HL-60/S4 (cell line): ENCODE results near the gene CDK2AP2.
"Not testable (repeated sequence)": the region's sequence is repeated elsewhere in the genome, so short reads cannot be mapped to it uniquely, and the experiment has no call there.

Experiments
- in situ Hi-C: fragments of 300-500 bp; cut with MboI; formaldehyde crosslinking; loops from 2 replicates; pipeline ENCODE4 v1.14.3; 2022; ENCODE audit warnings: low sequenced_read_pairs

CDK2AP2 gene

DNA sequence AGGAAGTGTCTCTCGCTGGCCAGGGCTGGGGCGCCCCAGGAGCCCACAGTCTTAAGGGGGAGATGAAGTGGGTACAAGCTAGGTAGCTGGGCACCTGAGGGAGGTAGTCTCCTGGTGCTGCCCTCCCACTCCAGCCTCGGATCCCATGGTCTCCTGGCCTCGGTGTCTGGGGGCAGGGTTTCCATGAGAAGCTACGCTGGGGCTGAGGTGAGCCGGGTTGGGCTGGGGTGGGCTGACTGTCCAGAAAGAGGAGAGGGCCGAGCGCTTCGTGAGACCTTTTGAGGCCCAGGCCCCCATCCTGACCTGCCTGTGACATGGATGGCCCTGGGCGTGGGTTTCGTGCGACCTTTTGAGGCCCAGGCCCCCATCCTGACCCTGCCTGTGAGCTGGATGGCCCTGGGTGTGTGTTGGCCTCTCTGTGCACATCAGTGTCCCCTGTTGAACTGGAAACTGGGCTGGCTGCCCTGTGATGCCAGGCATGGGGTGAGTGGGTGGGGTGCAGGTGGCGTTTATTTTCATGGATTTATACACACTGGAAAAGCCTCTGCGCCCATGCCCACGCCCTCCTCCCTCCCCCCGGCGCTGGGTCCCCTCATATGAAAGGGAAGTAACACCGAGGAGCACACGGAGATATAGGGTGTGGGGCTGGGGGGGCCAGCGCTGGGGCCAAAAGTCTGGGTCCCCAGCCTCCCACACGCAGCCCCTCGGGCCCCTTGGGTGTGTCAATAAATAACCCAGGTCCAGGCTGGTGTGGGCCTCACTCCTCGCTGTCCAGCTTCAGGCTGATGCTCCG, 16.5 kb downstream of the CDK2AP2 start:
- in situ Hi-C loops, result no loop called here

DNA sequence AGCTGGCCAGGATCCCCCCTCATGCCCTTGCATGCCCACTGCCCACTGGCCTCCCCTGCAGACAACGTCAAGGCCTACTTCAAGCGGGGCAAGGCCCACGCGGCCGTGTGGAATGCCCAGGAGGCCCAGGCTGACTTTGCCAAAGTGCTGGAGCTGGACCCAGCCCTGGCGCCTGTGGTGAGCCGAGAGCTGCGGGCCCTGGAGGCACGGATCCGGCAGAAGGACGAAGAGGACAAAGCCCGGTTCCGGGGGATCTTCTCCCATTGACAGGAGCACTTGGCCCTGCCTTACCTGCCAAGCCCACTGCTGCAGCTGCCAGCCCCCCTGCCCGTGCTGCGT, 17.3 kb downstream of the CDK2AP2 start:
- in situ Hi-C loops, result no loop called here

DNA sequence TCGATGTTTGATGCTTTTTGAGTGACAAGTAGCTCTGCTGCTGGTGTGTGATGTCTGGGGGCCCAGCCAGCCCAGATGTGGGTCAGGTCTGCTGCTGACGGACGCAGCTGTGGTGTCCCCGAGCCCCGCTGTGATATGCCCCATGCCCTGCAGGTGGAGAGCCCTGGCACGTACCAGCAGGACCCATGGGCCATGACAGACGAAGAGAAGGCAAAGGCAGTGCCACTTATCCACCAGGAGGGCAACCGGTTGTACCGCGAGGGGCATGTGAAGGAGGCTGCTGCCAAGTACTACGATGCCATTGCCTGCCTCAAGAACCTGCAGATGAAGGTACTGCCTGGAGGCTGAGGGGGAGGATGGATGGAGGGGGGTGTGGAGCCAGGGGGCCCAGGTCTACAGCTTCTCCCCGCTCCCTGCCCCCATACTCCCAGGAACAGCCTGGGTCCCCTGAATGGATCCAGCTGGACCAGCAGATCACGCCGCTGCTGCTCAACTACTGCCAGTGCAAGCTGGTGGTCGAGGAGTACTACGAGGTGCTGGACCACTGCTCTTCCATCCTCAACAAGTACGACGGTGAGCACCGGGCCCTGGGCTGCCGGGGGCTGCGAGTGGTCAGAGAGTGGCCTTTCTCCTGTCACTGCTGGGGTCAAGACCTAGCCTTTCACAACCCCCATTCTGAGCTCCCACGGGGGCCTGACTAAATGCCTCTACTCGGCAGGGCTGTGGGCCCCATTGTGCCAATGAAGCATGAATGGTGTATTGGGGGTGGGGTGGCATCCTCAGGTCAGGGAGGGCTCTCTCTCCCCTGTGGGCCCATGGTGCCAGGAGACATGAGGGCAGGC, 17.9 kb downstream of the CDK2AP2 start:
- in situ Hi-C loops, result no loop called here

DNA sequence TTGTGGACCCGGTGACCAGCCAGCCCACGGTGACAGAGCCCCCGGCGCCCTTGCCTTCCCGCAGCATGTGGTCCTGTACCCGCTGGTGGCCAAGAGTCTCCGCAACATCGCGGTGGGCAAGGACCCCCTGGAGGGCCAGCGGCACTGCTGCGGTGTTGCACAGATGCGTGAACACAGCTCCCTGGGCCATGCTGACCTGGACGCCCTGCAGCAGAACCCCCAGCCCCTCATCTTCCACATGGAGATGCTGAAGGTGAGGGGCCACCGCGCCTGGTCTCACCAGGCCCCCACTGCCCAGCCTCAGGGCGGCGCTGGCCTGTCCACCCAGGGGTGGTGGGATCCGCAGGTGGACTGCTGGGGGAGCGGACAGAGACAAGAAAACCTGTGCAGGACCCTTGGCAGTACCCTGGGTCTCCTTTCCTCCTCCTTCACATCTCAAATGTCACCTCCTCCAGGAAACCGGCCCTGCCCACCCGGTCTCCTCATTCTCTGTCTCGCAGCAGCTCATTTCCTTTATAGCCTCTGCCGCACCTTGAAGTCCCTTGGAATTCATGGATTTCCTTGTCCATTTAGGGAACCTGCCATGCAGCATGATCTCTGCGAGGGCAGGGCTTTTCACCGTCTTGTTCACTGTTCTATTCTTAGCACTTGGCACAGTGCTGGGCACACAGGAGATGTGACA, 18.6 kb downstream of the CDK2AP2 start:
- in situ Hi-C loops, result no loop called here

DNA sequence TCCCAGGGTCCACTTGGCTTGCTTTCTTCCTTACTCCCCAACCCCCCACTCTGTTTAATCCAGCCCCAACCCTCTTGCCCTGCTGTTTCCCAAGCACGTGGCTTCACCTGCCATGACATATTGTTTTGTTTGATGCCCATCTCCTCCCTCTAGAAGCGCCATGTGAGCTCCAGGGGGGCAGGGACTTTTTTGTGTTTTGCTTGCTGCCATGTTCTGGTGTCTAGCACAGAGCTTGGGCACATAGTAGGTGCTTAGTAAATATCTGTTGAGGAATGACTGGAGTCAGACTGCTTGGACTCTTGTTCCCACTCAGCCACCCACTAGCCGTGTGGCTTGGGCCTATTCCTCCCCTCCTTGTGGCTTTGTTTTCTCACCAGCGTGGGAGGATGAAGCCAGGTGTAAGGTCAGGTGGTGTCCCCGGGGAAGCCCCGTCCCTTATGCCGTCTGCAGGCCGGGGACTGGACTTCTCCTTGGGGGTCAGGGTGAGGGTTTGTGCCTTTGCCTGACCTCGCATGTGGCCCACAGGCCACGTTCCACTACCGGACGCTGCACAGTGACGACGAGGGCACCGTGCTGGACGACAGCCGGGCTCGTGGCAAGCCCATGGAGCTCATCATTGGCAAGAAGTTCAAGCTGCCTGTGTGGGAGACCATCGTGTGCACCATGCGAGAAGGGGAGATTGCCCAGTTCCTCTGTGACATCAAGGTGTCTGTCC, 21.3 kb downstream of the CDK2AP2 start:
- in situ Hi-C loops, result no loop called here

DNA sequence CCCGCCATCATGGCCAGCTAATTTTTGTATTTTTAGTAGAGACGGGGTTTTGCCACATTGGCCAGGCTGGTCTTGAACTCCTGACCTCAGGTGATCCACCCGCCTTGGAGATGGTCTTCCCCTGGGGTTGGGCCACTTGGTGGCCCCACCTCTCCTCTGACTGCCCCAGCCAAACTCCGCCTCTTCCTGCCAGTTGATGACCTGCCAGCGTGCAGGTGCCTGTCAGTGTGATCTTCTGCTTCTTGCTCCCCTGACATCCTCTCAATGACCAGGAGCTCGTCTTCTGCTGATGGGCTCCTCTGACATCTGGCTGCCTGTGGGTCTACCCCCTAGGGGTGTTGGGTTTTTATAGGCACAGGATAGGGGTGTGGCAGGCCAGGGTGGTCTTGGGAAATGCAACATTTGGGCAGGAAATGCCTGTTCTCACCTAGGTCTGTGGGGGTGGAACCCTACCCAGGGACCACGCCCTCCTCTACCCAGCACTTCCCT, 22.0 kb downstream of the CDK2AP2 start:
- in situ Hi-C loops, result not testable (repeated sequence)

DNA sequence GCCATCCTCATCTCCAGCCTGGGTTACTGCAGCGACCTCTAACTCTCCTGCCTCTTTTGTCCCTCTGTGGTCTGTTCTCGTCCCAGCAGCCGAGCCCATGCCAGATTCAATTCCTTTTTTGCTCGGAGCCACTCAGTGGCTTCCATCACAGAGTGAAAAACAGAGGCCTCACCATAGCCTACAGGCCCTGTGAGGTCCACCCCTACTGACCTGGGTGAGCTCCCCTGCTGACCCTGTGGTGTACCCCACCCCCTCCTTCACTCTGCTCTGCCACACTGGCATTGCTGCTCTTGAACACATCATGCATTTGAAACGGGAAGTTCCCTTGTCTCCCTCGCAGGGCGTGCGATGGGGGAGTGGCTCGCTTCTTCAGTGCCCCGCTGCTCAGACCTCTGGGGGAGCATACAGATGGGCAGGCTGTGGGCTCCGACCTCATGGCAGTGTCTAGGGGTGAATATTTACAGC, 23.1 kb downstream of the CDK2AP2 start:
- in situ Hi-C loops, result no loop called here

DNA sequence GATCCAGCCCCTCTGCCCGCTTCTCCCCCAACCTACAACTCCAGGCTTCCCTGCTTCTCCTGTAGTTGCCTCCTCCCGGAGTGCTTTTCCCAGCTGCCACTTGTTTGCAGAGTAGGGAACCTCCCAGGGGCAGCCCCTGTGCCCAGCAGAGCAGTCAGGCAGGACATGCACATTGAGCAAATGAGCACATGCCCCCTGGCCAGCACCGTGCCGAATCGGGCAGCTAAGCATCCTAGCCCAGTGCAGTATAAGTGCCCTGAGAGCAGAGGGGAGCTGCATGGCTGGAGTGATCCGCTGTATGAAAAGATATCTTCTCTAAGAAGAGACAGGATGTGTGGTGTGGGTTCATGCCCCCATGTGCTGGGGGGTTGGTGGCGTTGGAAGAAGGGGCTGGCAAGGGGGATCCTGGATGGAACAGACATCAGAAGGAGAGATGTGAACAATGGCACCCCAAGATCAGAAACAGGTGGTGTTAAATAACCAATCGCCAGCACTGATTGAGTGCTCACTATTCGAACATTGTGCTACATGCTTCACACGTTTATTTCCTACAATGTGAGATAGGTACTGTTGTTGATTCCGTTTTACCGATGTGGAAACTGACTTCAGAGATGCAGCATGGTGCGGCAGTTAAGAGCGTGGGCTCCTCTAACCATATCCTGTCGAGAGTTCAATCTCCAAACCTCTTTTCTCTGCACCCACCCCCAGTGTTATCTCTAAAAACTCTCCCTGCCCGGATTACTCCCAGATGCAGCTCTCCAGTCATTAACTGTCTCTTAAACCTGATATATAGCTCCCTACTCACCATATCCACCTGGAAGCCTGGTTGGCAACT, 23.9 kb downstream of the CDK2AP2 start:
- in situ Hi-C loops, result no loop called here

DNA sequence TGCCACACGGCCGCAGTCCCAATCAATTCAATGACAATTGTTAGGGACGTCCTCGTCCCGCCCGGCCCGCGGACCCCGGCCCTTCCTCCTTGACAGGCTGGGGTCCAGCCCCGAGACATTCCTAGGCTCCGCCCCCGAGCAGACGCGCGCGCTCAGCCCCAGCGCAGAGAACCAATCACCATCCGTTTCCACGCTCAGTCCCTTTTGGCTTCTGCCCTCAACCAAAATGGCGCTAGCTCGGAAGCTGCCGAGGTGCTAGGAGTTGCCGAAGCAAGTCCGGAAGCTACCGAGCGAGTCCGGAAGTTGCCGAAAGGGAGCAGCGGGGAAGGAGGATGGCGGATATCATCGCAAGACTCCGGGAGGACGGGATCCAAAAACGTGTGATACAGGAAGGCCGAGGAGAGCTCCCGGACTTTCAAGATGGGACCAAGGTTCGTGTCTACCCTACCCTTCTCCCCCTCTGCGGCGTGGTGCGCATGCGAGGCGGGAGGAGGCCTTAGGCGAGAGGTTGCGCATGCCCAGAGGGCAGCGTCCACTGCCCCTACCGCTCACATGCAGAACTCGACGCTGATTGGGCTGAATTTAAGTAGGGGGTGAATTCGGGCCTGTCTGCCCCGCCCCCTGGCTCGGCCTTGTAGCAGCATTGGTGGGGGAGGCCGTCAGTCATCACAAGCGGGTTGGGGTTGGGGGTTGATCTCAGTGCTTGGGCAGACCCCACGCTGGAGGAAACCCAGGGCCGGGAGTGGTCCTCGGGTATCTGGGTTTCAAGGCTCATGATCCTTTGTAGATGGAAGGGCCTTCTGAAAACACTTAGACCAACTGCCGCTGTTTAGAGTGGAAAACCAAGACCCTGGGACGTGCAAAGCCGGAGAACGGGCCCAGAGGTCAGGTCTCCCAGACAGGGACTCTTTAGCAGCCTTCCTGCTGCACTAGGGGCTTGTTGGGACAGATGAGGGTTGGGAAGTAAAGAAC, 24.8 kb downstream of the CDK2AP2 start, which contains the start of gene AIP:
TSS of gene AIP (plus strand) at position 200 of the 972 bp plus-strand sequence. CDS start at position 333, 133 bp downstream.
- in situ Hi-C loops, result no loop called here

DNA sequence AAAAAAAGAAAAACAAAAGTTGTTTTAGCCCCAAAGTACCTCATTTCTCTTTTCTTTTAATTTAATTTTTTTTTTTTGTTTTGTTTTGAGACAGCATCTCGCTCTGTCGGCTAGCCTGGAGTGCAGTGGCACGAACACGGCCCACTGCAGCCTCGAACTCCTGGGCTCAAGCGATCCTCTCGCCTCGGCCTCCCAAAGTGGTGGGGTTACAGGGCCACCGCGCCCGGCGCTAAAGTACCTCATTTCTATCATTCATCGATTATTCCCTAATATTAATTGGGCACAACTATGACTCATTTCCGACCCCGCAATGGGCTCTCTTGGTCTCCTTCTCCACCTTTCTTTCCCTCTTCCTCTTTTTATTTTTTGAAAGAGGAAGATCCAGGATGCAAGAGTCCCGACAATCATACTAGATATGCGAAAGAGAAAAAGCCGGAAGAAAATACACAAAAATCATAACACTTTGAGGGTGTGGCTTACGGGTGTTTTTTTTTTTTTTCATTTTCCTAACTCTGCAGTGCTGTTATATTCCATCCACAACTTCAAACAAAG, 25.6 kb downstream of the CDK2AP2 start:
- in situ Hi-C loops, result no loop called here

DNA sequence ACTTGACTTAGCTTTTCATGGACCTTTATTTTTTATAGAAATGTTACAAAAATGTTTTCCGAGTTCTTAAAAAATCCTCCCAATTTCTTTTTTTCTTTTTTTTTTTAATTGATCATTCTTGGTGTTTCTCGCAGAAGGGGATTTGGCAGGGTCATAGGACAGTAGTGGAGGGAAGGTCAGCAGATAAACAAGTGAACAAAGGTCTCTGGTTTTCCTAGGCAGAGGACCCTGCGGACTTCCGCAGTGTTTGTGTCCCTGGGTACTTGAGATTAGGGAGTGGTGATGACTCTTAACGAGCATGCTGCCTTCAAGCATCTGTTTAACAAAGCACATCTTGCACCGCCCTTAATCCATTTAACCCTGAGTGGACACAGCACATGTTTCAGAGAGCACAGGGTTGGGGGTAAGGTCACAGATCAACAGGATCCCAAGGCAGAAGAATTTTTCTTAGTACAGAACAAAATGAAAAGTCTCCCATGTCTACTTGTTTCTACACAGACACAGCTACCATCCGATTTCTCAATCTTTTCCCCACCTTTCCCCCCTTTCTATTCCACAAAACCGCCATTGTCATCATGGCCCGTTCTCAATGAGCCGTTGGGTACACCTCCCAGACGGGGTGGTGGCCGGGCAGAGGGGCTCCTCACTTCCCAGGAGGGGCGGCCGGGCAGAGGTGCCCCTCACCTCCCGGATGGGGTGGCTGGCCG, 30.5 kb downstream of the CDK2AP2 start:
- in situ Hi-C loops, result not testable (repeated sequence)

DNA sequence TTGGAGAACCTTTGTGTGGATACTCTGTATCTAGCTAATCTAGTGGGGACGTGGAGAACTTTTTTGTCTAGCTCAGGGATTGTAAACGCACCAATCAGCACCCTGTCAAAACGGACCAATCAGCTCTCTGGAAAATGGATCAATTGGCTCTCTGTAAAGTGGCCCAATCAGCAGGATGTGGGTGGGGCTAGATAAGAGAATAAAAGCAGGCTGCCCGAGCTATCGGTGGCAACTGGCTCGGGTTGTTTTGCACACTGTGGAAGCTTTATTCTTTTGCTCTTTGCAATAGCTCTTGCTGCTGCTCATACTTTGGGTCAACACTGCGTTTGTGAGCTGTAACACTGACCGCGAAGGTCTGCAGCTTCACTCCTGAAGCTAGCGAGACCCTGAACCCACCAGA, 31.3 kb downstream of the CDK2AP2 start:
- in situ Hi-C loops, result not testable (repeated sequence)

DNA sequence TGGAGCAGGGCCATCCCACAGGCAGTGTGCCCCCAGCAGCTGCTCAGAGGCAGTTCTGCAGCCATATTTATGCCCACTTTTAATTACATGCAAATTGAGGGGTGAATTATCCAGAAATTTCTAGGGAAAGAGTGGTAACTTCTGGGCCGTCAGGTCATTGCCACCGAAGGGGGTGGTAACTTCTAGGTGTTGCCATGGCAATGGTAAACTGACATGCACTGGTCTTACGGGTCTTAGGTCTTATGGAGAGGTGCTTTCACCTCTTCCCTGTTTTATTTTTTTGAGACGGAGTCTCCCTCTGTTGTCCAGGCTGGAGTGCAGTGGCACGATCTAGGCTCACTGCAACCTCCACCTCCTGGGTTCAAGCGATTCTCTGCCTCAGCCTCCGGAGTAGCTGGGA, 35.1 kb downstream of the CDK2AP2 start:
- in situ Hi-C loops, result no loop called here

DNA sequence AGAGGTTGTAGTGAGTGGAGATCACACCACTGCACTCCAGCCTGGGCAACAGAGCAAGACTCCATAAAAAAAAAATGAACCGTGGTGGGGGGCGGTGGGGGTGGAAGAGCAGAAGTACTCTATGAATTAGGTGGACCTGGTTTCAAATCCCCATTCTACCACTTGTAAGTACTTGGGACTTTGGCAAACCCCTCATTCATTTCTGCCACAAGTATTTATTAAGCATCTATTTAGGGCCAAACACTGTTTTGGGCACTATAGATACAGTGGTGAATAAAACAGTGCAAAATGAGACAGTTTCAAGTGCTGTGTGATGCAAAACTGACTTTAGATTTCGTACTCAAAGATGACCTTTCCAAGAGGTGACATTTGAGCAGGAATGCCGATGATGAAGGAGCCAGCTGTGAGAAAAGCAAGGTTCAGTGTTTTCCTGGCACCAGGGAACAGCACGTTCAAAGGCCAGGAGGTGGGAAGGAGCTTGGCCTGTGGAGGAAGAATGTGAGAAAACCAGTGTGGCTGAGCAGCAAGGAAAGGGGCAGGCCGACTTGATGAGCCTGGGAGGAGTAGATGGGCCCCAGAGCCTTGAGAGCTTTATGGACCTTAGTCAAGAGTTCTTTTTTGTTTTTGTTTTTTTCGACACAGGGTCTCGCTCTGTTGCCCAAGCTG, 37.5 kb downstream of the CDK2AP2 start:
- in situ Hi-C loops, result no loop called here

DNA sequence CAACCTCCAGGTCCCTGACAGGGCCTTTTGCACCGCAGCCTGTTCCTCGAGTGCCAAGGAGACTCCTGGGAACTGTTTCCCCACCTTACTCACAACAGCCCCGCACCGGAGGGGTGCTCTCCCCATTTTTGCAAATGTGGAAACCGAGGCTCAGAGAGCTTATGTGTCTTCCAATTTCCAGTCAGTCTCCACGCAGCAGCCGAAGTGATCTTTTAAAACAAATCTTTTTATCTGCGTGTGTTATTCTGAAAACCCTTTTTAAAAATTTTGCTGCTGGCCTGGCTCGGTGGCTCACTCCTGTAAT, 38.5 kb downstream of the CDK2AP2 start:
- in situ Hi-C loops, result no loop called here

DNA sequence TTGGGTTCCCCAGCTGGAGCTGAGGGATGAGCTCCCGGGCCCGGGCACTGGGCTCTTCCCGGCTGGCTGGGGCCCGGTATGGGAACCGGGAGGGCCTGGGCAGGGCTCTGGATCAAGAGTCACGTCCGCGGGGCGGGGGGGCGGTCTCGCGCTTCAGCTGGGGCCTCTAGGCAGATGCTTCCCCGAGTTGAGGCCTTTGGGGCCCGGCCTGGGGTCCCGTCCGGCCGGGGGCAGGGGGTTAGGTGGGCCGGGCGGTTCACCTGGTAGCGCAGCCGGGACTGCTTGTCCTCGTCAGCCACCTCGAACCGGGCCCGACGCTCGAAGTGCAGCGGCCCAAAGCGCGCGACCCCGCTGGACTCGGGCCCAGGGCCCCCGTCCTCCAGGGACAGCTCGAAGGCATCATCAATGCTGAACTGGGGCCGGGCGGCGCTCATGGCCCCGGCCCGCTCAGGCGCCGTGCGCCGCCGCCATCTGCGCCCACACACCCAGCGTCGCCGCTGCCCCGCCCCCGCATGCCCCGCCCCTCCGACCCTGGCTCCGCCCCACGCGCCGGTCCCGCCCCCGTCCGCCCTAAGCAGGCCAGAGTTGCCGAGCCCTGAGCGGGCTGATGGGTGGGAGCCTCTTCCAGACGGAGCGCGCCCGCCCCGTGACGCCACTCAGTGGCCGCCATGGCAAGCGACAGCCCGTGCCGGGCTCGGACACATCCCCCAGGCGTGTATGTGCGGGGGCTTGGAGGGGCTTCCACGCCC, 39.0 kb downstream of the CDK2AP2 start, which contains the start of gene TMEM134:
TSS of gene TMEM134 (minus strand) at position 493 of the 749 bp plus-strand sequence. CDS start at position 434, 59 bp downstream.
- in situ Hi-C loops, result no loop called here

DNA sequence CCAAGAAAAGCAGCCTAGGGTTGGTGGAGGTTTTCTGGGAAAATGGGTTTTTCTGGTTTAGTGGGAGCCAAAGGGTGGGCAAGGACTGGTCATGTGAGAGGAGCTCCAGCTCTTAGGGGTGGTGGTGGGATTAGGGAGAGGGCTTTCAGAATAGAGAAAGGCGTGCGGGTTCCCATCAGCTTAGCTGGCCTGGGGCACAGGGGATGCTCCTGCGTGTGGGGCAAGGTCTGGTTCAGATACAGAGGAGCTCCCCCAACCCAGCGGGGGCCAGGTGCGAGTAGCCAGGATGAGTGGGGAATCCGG, 39.6 kb downstream of the CDK2AP2 start:
- in situ Hi-C loops, result no loop called here
